H9 (cell line): Measurements from ENCODE around the gene CPM. TPM values are rescaled to one million over a fixed set of nuclear protein-coding genes. Genes with fewer than 3 reads are reported as not detected.

ENCODE experiments used
- DNase-seq: peaks from one replicate; pipeline ENCODE4 v3.0.0-alpha.2; 2017
- H2AFZ ChIP-seq: one replicate; pipeline ENCODE4 v1.6.1; 2013; ENCODE audit warnings: mild to moderate bottlenecking, low read length, control low read depth, moderate library complexity
- H2AK5ac ChIP-seq: 2 replicates; pipeline ENCODE4 v1.6.1; 2013; ENCODE audit warnings: low read length, control low read depth, mixed read lengths; ENCODE audit not compliant: insufficient read length
- H2BK120ac ChIP-seq: one replicate; pipeline ENCODE4 v1.6.1; 2013; ENCODE audit warnings: low read depth, mild to moderate bottlenecking, low read length, control low read depth, inconsistent platforms; ENCODE audit not compliant: poor library complexity, severe bottlenecking
- H2BK12ac ChIP-seq: 2 replicates; pipeline ENCODE4 v1.6.1; 2013; ENCODE audit warnings: low read length, control low read depth, mixed read lengths, low read depth; ENCODE audit not compliant: insufficient read length
- H2BK15ac ChIP-seq: 2 replicates; pipeline ENCODE4 v1.6.1; 2013; ENCODE audit warnings: low read depth, low read length, control low read depth
- H2BK20ac ChIP-seq: one replicate; pipeline ENCODE4 v1.6.1; 2013; ENCODE audit warnings: low read depth, mild to moderate bottlenecking, low read length, control low read depth, inconsistent platforms; ENCODE audit not compliant: poor library complexity, severe bottlenecking
- H2BK5ac ChIP-seq: 2 replicates; pipeline ENCODE4 v1.6.1; 2013; ENCODE audit warnings: low read length, control low read depth, mixed read lengths; ENCODE audit not compliant: insufficient read length
- H3K14ac ChIP-seq: 2 replicates; pipeline ENCODE4 v1.6.1; 2013; ENCODE audit warnings: low read length, control low read depth; ENCODE audit not compliant: insufficient read depth
- H3K18ac ChIP-seq: 2 replicates; pipeline ENCODE4 v1.6.1; 2013; ENCODE audit warnings: low read depth, mild to moderate bottlenecking, mixed read lengths, low read length, control low read depth; ENCODE audit not compliant: insufficient read length
- H3K23ac ChIP-seq: 2 replicates; pipeline ENCODE4 v1.6.1; 2013; ENCODE audit warnings: low read length, control low read depth, mixed read lengths, low read depth; ENCODE audit not compliant: insufficient read length
- H3K23me2 ChIP-seq: 2 replicates; pipeline ENCODE4 v1.6.1; 2013; ENCODE audit warnings: low read depth, mild to moderate bottlenecking, mixed read lengths, low read length, control low read depth; ENCODE audit not compliant: insufficient read length, poor library complexity, severe bottlenecking
- H3K27ac ChIP-seq: 2 replicates; pipeline ENCODE4 v1.5.1; 2013; ENCODE audit warnings: low read length, control low read depth, mixed read lengths, low read depth; ENCODE audit not compliant: insufficient read length
- H3K27me3 ChIP-seq: 2 replicates; pipeline ENCODE4 v1.6.1; 2013; ENCODE audit warnings: low read length, control low read depth, inconsistent platforms; ENCODE audit not compliant: insufficient read depth
- H3K4ac ChIP-seq: 2 replicates; pipeline ENCODE4 v1.6.1; 2013; ENCODE audit warnings: low read depth, mild to moderate bottlenecking, control low read depth, inconsistent platforms, low read length, moderate library complexity
- H3K4me1 ChIP-seq: 2 replicates; pipeline ENCODE4 v1.6.1; 2013; ENCODE audit warnings: low read length, control low read depth, inconsistent platforms; ENCODE audit not compliant: insufficient read depth
- H3K4me2 ChIP-seq: 2 replicates; pipeline ENCODE4 v1.6.1; 2013; ENCODE audit warnings: low read length, control low read depth, mixed read lengths; ENCODE audit not compliant: insufficient read length, insufficient read depth
- H3K56ac ChIP-seq: 2 replicates; pipeline ENCODE4 v1.6.1; 2013; ENCODE audit warnings: low read depth, mild to moderate bottlenecking, mixed read lengths, low read length, control low read depth; ENCODE audit not compliant: insufficient read length
- H3K79me1 ChIP-seq: 2 replicates; pipeline ENCODE4 v1.6.1; 2013; ENCODE audit warnings: low read depth, mild to moderate bottlenecking, moderate library complexity, low read length, control low read depth, inconsistent platforms; ENCODE audit not compliant: insufficient read depth, poor library complexity, severe bottlenecking
- H3K79me2 ChIP-seq: 2 replicates; pipeline ENCODE4 v1.6.1; 2013; ENCODE audit warnings: low read length, control low read depth, inconsistent platforms; ENCODE audit not compliant: insufficient read depth
- H3K9ac ChIP-seq: 2 replicates; pipeline ENCODE4 v1.6.1; 2013; ENCODE audit warnings: low read length, control low read depth, mixed read lengths; ENCODE audit not compliant: insufficient read length; ENCODE audit errors: extremely low read depth
- H3K9me3 ChIP-seq: one replicate; pipeline ENCODE4 v1.6.1; 2013; ENCODE audit warnings: low read depth, low read length, inconsistent platforms; ENCODE audit not compliant: control insufficient read depth
- H3T11ph ChIP-seq: one replicate; pipeline ENCODE4 v1.6.1; 2013; ENCODE audit warnings: mild to moderate bottlenecking, low read length, control low read depth, inconsistent platforms
- H4K20me1 ChIP-seq: one replicate; pipeline ENCODE4 v1.6.1; 2013; ENCODE audit not compliant: control insufficient read depth, insufficient read length, insufficient read depth
- H4K5ac ChIP-seq: 2 replicates; pipeline ENCODE4 v1.6.1; 2013; ENCODE audit warnings: low read depth, mild to moderate bottlenecking, mixed read lengths, low read length, control low read depth; ENCODE audit not compliant: insufficient read length
- H4K8ac ChIP-seq: replicated peaks from 2 replicates; pipeline ENCODE4 v1.6.1; 2013; ENCODE audit warnings: low read length, control low read depth, mixed read lengths, low read depth; ENCODE audit not compliant: insufficient read length
- H4K91ac ChIP-seq: 2 replicates; pipeline ENCODE4 v1.6.1; 2013; ENCODE audit warnings: low read depth, mild to moderate bottlenecking, moderate library complexity, mixed read lengths, low read length, control low read depth; ENCODE audit not compliant: insufficient read length
- H3K27ac Mint-ChIP-seq, 3 experiments: 2 replicates in 2 of 3; 3 replicates in 1 of 3; pipeline ENCODE4 v1.8.0; 2020 to 2021; ENCODE audit warnings: mixed read lengths in 3 of 3, mild to moderate bottlenecking in 1 of 3, moderate library complexity in 1 of 3
- H3K27me3 Mint-ChIP-seq: 2 replicates; pipeline ENCODE4 v1.8.0; 2021; ENCODE audit warnings: low read depth, mild to moderate bottlenecking, moderate library complexity, mixed read lengths
- H3K36me3 Mint-ChIP-seq, 3 experiments: 2 replicates in 2 of 3; 3 replicates in 1 of 3; pipeline ENCODE4 v1.8.0; 2020 to 2021; ENCODE audit warnings: low read depth in 3 of 3, mixed read lengths in 3 of 3; ENCODE audit not compliant: insufficient read depth in 1 of 3
- H3K4me1 Mint-ChIP-seq, 2 experiments: 2 replicates each; pipeline ENCODE4 v1.8.0; 2020; ENCODE audit warnings: mixed read lengths in 2 of 2
- H3K4me3 Mint-ChIP-seq, 2 experiments: 2 replicates in 1 of 2; 3 replicates in 1 of 2; pipeline ENCODE4 v1.8.0; 2020 to 2021; ENCODE audit warnings: mild to moderate bottlenecking in 2 of 2, mixed read lengths in 2 of 2, moderate library complexity in 1 of 2
- H3K9me3 Mint-ChIP-seq, 2 experiments: 2 replicates in 1 of 2; 3 replicates in 1 of 2; pipeline ENCODE4 v1.8.0; 2020; ENCODE audit warnings: mild to moderate bottlenecking in 2 of 2, mixed read lengths in 2 of 2, moderate library complexity in 1 of 2
- CTCF ChIP-seq: fragments of 200-600 bp; sonication (generic); conservative IDR thresholded peaks from 3 replicates; pipeline ENCODE4 v1.8.0; 2021; ENCODE audit warnings: antibody characterized with exemption, mild to moderate bottlenecking
- WGBS: extraction: QIAGEN DNeasy Blood & Tissue Kit; methylation state at CpG from one replicate; pipeline ENCODE4 v1.1.7; 2013; ENCODE audit warnings: missing lambda C conversion rate, low lambda C conversion rate, mixed read lengths; ENCODE audit not compliant: insufficient read length; ENCODE audit errors: extremely low coverage; 5-methylcytosine and 5-hydroxymethylcytosine counted together
- total RNA-seq: library from RNA; stranded (reverse); gene quantifications from 2 replicates; pipeline ENCODE4 v1.2.1, GENCODE V29; 2021

CPM gene
- total RNA-seq, 1 experiment from 2014 or later: 1.2 TPM

GRCh38 chr12:68832504-68832867, 100.5 kb downstream of the CPM start:
- Histone ChIP-seq H4K91ac (no peak overlapping the region), H3K56ac (no peak overlapping the region), H2BK5ac (no peak overlapping the region), H4K8ac (no peak overlapping the region), H3K14ac (no peak overlapping the region), H4K5ac (no peak overlapping the region), H2AFZ (no peak overlapping the region), H3K9me3 (no peaks in the 10 kb centered on the region), H3K23me2 (no peaks in the 10 kb centered on the region), H4K20me1 (no peaks in the 10 kb centered on the region), H3K79me2 (no peaks in the 10 kb centered on the region), H3K79me1 (no peaks in the 10 kb centered on the region), H3K27ac (no peak overlapping the region), H3K4ac (no peak overlapping the region), H3T11ph (no peak overlapping the region), H2BK20ac (no peak overlapping the region), H3K18ac (no peak overlapping the region), H3K4me2 (no peak overlapping the region), H2BK120ac (no peak overlapping the region), H3K23ac (no peak overlapping the region), H3K27me3 (no peaks in the 10 kb centered on the region), H3K9ac (no peak overlapping the region), H3K4me1 (no peaks in the 10 kb centered on the region), H2BK12ac (no peak overlapping the region), H2AK5ac (no peak overlapping the region), H2BK15ac (no peak overlapping the region)
- H3K36me3 Mint-ChIP-seq: peaks cover 24 to 81% (median 52%) of the 10 kb centered on the region in 3 experiments; a peak in 6 of 7 replicates
- no peak overlapping the region for H3K4me3 Mint-ChIP-seq
- no peaks in the 10 kb centered on the region for H3K27me3 Mint-ChIP-seq
- no CpG with 5 or more reads among the region's 4 CpGs for WGBS
- no peak for TF ChIP-seq CTCF
- no peak for DNase-seq
- H3K27ac Mint-ChIP-seq: no peak overlapping the region
- peaks cover 9 to 32% of the 10 kb centered on the region in 2 experiments for H3K4me1 Mint-ChIP-seq
- no peaks in the 10 kb centered on the region for H3K9me3 Mint-ChIP-seq
